GM23248 (cell line): Measurements from ENCODE around the gene ST6GALNAC6.

Experiments
- EZH2 ChIP-seq: fragments of 200-600 bp; sonication (generic); IDR thresholded peaks from 2 replicates; pipeline ENCODE4 v1.6.1; 2018; ENCODE audit warnings: antibody characterized with exemption, mild to moderate bottlenecking; ENCODE audit not compliant: insufficient read depth, poor library complexity, severe bottlenecking
- EZH2phosphoT487 ChIP-seq: fragments of 200-600 bp; sonication (generic); IDR thresholded peaks from 2 replicates; pipeline ENCODE4 v1.6.1; 2018; ENCODE audit warnings: antibody characterized with exemption, moderate library complexity, mild to moderate bottlenecking, low read depth; ENCODE audit not compliant: insufficient read depth

DNA sequence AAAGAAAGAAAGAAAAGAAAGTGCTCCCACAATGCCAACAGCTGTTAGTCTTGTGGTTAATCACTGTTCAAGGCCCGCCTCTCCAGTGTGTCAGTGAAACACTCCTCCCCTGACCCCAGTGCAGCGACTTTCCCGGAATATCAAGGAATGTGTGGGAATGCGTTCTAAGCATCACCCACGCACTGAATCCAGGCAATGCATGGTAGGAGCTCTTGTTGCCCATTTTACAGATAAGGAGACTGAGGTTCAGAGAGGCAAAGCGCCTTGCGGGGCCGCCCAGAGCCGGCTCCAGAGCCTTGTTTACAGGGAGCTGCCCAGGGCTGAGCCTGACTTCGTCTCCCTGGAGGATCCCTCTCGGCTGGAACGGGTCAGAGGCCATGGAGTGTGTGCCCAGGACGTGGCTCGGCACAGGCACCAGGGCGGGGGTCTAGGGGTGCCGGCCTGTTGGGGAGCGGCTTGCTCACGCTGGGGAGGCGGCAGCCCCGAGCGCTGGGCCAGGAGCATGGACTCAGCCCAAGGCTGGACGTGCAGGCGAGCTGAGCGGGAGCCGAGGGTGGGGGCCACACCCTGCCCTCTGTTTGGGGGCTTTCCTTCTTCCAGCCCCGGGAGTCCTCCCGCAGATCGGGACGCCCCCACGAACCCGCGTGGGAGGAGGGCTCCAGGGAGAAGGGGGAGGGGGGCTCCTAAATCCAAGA, 823 bp downstream of the ST6GALNAC6 start:
- no peak for TF ChIP-seq EZH2phosphoT487
- no peak for TF ChIP-seq EZH2
